DMS153 (cell line): ENCODE results near the gene PTH1R.
"Not testable (repeated sequence)": the region's sequence is repeated elsewhere in the genome, so short reads cannot be mapped to it uniquely, and the experiment has no call there.

ENCODE experiments used
- DNase-seq: peaks from one replicate; lab custom pipeline; 2025; lab: John Stamatoyannopoulos, UW

PTH1R gene

GRCh38 chr3:46899151-46900006, 21.9 kb downstream of the PTH1R start:
- no peak for DNase-seq

- no peak for DNase-seq
Observed at GRCh38 chr3:46900007-46900292, 22.4 kb downstream of the PTH1R start.

DNA sequence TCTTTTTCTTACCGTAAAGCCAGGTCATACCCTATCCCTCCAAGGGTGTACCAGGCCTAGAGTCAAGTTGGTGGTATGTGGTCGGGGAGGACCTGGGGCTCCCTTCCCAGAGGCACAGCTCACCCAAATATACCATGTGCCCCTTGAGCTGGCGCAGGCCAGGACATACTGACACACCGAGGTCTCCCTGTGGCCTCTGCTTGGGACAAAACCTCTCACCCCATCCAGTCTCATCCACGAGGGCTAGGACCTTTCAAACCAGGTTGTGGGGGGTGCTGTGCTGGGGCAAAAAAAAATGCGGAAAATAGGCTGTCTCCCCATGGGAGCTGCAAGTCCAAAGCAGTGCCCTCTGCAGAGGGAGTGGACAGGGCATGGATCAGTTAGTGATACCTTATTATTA, 22.8 kb downstream of the PTH1R start:
- no peak for DNase-seq

DNA sequence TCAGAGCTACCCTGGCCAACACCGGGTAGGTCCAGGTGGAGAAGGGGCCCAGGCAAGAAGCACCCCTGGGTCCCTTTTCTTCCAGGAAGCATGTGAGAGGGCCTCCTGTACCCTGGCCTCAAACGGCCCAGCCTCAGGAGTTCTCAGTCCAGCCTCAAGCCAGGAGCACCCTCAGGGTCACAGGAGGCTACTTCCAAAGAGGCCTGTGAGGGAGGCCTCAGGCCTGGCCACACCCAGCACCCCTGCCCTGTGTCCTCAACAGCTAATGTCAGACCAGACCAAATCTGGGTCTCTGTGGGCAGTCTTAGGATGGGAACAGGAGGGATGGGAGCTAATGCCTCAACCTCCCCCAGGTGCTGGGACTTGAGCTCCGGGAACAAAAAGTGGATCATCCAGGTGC, 23.5 kb downstream of the PTH1R start:
- DNase-seq: no peak

- no peak for DNase-seq
Observed at GRCh38 chr3:46901591-46902187, 24.2 kb downstream of the PTH1R start.

- no peak for DNase-seq
Observed at GRCh38 chr3:46902188-46902631, 24.7 kb downstream of the PTH1R start.

DNA sequence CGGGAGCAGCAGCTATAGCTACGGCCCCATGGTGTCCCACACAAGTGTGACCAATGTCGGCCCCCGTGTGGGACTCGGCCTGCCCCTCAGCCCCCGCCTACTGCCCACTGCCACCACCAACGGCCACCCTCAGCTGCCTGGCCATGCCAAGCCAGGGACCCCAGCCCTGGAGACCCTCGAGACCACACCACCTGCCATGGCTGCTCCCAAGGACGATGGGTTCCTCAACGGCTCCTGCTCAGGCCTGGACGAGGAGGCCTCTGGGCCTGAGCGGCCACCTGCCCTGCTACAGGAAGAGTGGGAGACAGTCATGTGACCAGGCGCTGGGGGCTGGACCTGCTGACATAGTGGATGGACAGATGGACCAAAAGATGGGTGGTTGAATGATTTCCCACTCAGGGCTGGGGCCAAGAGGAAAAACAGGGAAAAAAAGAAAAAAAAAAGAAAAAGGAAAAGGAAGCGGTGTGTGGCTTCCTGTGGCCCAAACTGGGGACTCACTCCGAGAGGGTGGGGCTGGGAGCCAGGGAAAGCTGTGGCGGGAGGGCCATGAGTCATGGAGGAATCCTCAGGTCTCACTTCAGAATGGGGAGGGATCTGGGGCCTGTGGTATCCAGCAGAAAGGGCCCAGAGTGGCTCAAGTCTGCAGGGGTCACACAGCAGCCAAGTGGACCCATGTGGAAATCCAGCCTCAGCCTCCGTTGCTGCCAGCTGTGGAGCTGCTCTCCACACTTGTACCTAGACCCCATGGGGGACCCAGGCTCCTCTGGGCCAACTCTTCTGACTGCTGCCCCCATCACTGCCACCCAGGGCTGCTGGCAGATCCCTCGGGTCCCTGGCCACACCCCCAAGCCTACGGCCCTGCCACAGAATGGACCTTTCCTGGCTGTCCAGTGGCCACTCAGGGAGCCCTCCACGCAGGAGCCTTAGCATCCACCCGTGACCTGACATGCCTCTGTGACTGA, 26.1 kb downstream of the PTH1R start:
- DNase-seq: no peak

GRCh38 chr3:46904303-46905212, 27.0 kb downstream of the PTH1R start:
- no peak for DNase-seq

GRCh38 chr3:46905213-46905560, 27.7 kb downstream of the PTH1R start:
- no peak for DNase-seq

- no peak for DNase-seq
Observed at GRCh38 chr3:46905661-46906451, 28.3 kb downstream of the PTH1R start.

- no peak for DNase-seq
Observed at GRCh38 chr3:46906471-46907058, 29.0 kb downstream of the PTH1R start.

DNA sequence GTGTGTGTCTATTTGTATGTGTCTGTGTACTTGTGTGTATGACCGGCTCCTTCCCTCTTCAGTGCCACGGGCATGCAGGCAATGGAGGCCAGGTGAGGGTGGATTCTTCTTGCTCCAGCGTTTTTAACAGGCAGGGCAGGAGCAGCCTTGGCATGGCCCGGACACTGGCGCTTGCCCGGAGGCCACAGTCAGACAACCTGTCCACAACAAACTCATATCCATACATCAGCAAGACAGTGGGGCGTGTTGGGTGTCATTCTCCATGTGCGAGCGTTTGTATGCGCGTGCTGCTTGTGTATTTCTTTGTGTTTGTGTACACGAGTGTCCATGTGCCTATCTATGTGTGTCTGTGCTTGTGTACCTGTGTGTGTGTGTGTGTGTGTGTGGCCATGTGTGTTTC, 29.8 kb downstream of the PTH1R start:
- DNase-seq: no peak

- no peak for DNase-seq
Observed at GRCh38 chr3:46907960-46908293, 30.4 kb downstream of the PTH1R start.

GRCh38 chr3:46908294-46908985, 30.9 kb downstream of the PTH1R start:
- no peak for DNase-seq

- DNase-seq: no peak
Observed at GRCh38 chr3:46908986-46909534, 31.5 kb downstream of the PTH1R start.

- no peak for DNase-seq
Observed at GRCh38 chr3:46909535-46910161, 32.1 kb downstream of the PTH1R start.

DNA sequence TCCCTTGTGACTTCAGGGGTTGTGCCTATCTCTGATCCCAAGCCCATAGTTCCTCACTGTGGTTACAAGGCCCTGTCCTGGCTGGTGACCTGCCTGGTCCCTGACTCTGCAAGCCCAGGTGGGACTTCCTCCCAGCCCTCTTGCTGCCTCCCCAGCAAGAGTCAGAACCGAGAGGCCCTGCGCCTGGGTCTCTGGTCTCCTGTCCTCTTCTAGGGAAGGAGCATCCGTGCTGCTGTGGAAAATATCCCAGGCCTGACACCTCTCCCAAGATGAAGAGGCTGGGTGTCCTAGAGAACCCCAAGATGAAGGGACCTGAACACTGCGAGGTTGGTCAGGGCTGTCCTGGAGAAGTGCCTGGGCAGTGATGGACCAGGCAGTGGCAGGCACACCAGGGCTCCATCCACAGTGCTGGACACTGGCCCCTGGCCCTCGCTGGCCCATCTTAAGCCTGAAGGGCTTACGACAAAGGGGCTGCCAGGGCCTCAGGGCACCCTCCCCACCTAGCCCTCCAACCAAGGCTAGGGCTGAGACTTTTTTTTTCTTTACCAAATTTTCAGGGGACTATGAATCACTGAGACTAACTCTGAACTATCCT, 32.7 kb downstream of the PTH1R start:
- no peak for DNase-seq

DNA sequence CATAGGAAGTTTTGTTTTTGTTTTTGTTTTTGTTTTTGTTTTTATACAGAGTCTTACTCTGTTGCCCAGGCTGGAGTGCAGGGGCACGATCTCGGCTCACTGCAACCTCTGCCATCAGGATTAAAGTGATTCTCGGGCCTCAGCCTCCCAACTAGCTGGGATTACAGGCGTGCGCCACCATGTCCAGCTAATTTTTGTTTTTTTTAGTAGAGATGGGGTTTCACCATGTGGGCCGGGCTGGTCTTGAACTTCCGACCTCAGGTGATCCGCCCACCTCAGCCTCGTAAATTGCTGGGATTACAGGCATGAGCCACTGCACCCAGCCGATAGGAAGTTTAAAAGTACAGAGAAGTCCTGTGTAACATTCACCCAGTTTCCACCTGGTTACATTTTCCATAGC, 33.4 kb downstream of the PTH1R start:
- not testable (repeated sequence) for DNase-seq

- DNase-seq: no peak
Observed at GRCh38 chr3:46912986-46913385, 35.5 kb downstream of the PTH1R start.
